RPMI8226 (cell line): ENCODE results near the gene CRTC1.

Experiments
- DNase-seq: peaks from one replicate; pipeline ENCODE4 v3.0.0-alpha.2; 2015

Gene CRTC1

DNA sequence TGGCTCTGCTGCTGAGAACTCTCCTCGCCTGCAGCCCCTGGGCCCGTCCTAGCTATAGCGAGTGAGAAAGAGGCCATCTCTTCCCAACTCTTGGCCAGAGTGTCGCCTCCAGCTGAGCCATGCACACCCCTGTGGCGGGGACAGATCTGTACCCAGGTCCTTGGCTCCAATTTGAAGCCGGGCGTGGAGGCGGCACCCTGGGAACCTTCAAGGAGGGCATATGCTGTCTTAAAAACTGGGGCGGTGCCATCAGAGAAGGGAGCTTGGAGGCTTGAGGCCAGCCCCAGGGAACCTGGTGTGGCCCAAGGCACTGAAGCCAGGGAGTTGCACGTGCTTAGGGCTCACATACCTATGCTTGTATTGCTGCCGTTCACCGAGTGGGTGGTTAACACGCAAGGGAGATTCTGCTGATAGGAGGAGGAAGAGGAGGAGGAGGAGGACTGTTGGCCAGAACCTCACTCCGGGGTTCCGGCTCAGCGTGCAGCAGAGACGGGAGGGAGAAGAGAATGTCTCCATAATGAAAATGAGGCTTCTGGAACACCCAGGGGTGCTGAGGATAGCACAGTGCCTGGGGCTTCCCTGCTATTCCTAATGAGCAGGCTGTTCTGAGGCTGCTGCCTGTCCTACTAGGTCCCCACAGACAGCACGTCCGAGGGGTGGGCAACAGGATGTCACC, 67.0 kb downstream of the CRTC1 start:
- DNase-seq: no peak

DNA sequence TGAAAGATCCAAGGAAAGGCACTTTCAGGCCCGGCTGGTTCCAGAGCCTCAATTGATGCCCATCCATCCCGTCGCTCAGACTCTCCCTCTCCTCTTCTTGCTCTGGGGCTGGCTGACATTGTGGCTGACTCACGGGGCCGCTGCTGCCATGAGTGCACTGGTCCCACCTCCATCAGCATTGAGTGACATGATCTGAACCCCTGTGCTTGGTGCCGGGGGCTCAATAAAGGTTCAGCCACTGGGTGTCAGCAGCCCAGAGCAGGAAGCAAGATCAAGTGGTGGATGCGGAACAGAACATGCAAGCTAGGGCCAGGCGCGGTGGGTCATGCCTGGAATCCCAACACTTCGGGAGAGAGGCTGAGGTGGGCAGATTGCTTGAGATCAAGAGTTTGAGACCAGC, 68.1 kb downstream of the CRTC1 start:
- DNase-seq: no peak

DNA sequence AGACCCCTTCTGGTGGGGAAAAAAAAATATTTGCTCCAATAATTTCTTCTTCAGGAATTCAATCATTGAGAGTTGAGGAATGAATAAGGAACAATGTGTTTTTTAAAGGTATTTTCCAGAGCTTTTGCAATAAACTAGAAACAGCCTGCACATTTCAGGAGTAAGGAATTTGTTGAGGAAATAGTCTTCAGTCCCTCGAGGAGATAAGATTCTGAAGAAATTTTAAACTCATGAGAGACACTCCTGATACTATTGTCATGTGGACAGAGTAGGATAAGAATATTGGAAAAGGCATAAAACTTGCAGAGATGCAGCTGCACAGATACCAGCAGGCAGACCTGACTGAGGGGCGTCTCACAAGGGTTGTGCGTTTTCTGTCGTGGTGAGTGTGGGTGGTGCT, 71.0 kb downstream of the CRTC1 start:
- DNase-seq: no peak

DNA sequence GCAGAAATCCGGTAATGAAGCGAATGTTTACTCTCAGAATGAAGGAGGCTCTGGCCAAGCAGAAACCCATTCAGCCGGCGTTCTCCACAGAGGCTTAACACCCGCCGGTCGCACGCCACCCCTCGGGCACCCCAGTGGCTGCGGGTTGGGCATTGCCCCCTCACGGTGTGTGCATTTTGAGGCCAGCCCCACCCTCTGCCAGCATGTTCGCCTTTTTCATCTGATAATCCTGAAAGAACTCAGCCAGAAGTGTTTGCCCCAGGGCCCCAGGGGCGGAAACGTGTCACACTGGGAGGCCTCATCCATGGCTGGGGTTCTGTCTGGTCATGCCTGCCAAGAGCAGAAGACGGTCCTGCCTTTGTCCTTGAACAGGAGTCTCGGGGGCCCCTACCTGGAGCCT, 73.4 kb downstream of the CRTC1 start:
- DNase-seq: no peak

DNA sequence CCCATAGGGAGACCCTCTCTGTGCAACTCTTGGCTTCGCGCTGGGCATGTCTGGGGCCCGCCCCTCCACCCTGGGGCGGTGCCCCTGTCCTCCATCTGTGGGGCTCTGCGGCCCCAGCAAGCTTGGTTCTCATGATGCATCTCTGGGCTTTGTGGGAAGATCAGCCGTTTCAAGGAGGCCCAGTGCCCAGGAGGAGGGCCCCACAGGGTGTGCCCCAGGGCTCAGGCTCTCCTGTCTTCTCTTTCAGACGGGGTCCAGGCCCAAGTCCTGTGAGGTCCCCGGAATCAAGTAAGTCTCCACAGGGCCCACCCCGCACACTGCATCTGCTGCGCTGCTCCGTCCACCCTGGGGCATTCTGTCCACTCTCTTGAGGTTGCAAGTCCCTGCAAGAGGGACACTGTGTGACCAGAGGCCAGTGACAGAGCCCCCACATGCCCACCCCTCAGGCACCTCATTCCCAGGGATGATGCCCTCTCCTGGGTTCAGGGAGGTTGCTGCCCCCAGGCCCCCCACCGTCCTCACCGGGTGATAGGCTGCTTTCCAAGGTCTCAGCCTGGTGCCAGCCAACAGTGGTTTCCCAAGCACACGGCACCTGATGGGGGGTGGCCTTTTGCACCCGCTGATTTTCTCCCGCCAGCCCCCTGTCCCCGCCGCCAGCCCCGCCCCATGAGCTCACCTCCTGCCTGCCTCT, 76.0 kb downstream of the CRTC1 start:
- DNase-seq: no peak

DNA sequence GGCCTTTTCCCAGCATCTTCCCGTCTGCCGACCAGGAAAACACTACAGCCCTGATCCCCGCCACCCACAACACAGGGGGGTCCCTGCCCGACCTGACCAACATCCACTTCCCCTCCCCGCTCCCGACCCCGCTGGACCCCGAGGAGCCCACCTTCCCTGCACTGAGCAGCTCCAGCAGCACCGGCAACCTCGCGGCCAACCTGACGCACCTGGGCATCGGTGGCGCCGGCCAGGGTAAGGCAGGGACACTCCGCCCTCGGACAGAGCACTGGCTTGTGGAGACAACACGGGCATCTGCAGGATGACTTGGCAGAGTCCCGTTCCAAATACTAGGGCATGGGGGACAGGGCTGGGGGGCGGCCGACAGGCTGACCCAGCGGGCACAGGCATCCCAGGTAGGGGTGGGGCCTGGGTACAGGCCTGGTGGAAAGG, 76.5 kb downstream of the CRTC1 start:
- no peak for DNase-seq

DNA sequence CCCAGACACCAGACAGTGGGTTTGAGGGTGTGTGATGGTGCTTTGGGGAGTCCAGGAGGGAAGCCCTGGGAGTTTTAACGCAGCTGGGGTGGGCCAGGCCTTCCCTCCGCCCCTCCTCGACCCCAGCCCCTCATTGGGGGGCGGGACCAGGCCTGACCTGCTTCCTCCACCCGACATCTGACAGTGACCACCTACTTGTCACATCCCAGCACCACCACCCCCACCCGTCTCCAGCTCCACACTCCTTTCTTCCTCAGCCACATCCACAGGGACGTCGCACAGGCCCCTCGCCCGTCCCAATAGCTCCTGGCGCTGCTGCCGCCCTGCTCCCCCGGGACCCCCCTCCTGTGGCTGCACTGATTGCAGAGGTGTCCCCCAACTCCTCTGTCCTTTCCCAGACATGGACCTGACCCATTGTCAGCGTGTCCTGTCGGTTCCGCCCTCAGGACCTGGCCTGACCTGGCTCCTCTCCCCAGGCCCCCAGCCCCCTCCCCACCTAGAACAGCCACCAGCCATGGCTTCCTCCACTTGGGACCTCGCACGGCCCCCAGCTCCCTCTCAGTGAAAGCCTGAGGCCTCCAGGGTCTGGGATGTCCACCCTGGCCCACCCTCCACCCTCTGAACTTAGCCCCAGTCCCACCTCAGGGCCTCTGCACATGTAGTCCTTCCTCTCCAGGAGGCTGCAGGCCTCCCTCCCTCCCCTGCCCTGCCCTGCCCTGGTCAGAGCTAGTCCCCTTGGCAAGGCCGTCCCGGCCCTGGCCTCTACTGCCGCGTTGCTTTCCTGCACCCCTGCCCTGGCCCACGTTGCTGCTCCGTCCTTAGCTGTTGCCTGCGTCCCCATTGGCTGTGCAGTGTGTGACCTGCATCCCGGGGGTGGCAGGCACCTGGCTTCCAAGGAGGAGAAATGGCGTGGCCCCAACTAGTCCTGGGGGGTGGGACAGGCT, 77.2 kb downstream of the CRTC1 start:
- DNase-seq: no peak

DNA sequence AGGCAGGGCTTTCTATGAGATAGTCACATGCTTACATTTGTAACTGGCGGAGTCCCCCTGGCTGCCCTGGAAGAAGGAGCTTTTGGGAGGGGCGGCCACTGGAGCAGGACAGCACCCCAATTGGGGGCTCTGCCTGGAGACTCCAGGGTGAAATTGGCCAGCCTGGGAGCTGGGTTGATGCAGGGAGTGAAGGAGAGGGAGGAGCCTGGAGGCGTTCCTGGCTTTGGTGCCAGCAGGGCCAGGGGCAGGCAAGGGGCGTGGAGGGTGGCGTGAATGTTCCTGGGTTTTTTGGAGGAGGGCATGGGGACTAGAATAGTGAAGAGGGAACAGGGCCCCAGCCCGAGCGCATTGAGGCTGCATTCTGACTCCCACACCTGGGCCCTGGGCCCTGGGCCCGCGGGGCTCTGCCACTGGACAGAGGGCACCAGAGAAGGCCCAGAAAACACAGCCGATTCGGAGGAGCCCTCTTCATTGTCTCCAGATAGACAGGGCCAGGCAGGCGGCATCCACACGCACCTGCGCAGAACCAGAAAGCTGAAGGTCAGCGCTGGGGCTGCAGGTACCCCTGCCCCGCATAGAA, 78.1 kb downstream of the CRTC1 start:
- DNase-seq: no peak

DNA sequence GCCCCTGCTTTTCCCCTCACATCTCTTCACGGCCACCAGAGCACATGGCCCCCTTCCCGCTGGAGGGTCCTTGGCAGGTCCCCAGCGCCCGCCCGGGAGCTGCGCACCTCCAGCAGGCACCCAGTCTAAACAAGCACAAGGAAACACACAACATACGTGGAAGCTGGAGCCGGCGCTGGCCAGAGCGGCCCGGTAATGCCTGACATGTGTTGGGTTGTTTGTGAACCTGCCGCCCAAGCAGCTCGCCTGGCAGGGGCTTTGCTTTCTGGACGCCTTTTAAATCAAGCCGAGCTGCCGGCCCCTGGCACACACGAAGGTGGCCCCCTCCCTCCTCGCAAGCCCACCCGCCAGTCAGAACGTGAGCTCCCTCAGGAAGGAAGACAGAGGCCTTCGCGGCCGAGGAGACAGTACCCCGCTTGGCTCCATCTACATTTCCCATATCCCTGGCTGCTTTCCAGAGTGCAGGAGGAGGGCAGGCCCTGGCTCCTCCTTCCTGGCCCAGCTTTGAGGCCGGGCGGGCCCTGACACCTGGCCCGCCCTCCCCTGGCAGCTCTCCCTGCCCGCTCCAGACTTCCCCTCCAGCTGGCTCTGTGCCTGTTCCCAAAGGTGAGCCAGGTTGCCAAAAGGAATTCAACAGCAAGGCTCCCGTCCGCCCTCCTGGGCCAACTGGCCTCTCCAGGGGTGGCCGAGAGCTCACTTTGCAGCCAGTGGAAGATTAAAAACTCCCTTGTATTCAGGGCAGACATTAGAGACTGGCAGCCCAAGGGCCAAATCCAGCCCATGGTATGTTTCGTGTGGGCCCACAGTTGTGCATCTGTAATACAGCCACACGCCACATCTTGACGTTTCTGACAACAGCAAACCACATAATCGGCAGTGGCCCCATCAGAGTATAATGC, 78.9 kb downstream of the CRTC1 start:
- DNase-seq: peak; percentile 39

DNA sequence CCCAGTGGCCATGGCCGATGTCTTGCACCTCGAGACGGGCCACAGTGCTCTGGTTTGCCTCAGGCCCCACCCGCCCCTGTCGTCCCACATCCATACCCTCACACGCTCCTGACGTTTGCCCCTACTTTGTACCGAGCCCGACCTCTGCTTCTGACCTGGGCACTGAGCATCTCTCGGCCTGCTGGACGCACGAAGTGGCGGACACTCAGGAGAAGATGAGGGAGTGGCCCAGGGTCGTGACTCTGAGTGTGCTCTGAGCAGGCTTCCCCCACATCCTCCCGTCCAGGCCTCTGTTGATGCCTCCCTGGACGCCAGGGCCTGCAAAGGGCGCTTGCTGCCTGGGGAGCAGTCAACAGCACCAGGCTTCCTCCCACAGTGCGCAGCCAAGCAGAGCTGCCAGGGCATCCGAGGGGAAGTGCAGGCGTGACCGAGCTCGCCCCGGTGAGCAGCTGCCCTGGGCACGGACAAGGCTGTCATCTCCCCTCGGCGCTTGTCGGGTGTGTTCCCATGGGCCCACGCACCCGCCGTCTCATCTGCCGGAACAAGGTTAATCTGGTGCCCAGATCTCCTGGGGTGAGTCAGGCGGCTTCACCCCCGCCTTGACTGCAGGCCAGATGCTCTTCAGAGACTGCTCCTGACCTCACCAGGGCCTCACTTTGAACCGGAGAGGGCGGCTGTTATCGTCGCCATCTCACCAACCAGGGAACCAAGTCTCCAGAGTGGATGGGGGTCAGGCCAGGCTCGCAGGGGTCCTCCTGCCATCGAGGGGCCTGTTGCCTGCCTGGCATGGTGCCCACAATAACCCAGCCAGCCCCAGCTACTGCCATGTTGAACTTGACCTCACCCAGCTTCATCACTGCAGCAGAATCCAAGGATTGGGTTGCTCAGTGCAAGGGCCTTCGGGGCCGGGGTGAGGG, 80.5 kb downstream of the CRTC1 start:
- DNase-seq: peak; percentile 49

DNA sequence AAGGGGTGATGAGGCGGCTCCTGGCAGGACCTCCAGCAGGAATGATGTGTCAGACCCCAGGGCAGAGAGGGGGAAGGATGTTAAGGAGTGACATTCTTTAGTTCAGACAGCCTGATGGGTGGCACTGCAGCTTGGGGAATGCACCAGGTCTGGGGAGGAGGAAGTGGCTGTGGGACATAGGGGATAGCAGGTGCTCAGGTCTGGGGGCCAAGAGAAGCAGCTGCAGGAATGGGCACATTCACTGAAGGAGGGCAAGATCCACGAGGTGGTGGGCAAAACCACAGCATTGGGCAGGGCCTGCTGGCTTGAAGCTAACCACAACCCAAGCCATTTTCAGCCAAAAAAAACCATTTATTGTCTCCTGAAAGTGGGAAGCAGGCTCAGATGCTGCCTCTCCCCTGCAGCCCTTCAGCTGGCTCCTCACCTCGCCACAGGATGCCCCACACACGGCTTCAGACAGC, 81.1 kb downstream of the CRTC1 start:
- DNase-seq: peak; percentile 81

DNA sequence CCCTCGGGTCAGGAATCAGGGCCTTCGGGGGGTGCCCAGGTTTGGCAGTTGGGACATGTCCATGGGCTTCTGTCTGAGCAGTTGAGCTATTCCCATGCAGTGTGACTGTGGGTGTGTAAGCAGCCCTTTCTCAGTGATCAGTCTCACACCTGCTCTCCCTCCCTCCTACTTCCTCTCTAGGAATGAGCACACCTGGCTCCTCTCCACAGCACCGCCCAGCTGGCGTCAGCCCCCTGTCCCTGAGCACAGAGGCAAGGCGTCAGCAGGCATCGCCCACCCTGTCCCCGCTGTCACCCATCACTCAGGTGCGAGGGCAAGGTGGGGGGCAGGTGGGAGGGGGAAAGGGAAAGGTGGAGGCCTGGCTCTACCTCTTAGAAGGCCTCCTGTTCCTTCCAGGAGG, 81.7 kb downstream of the CRTC1 start:
- peak; percentile 82 for DNase-seq

DNA sequence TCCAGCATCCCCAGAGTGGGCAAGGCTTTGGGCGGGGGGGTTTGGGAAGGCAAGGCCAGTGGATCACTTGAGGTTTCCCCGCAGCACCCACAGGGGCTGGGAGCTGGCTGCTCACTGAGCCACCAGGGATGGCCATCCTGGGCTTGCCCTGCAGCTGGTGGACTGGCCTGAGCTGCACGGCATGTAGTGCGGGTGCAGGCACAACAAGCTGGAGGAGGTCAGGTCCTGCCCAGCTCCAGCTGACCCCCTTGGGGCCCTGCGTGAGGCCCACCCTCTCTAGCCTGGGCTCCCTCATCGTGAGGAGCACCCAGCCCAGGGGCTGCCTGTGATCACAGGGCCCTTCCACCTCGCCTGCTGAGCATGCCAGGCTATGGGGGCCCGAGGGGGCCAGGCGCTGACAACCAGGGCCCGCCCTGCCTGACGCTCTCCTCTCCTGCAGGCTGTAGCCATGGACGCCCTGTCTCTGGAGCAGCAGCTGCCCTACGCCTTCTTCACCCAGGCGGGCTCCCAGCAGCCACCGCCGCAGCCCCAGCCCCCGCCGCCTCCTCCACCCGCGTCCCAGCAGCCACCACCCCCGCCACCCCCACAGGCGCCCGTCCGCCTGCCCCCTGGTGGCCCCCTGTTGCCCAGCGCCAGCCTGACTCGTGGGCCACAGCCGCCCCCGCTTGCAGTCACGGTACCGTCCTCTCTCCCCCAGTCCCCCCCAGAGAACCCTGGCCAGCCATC, 84.7 kb downstream of the CRTC1 start:
- no peak for DNase-seq

DNA sequence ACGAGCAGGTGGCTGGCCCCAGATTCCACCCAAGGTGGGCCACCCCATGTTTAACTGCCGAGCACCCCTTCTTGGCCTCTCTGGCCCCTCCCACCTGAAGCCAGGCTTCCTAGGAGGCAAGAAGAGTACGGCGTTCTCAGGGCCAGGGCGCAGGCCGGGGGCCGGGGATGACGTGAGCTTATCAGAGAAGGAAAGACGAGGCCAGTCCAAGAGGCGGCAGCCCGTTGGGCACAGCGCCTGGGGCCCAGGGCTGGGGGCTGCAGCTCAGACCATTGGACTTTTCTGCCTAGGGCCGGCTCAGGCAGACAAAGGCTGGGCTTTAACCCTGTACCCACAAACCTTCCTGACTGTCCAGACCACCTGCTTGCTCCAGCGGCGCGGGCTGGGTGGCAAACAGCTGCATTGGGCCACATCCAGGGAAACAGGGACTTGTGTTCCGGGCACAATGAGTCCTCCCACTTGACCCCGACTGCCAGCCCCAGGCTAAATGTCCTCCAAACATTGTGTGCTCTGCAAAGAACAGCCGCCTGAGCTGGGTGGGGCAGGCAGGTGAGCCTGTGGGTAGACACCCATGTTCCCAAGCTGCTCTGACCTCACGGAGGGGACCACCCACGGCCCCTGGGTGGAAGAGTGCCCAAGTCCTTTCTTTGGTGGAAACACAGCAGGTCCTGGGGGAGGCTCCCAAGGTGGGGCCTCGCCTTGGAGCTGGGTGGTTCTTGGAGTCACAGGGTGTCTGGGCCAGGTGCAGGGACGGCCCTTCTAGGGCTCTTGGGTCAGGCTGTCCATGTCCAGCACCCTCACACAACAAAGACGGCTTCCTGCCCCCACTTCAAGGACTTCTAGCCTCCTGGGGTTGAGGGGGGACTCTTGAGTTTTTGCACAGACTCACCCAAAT, 85.8 kb downstream of the CRTC1 start:
- no peak for DNase-seq

DNA sequence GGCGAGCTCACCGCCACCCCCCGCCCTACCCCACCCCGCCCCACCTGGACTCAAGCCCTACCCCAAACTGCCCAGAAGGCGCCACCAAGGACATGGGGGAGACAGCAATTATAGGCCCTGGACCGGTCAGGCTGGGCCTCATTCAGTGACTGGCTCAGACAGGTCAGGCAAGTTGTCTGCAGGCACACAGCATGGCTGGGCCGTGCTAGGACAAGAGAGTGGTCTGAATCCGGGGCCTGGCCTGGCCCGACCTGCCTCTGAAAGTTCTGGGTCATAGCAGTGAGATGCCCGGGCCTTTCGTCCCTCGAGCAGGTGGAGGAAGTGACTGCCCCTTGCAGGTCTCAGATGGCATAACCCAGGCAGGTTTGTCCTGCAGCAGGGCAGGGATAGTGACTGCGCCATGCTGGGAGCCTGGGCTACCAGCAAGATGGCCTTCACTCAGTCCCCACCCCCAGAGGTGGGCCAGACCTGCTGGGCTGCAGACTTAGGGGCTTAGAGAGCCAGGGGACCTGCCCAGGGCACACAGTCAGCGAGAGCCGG, 86.6 kb downstream of the CRTC1 start:
- DNase-seq: no peak

DNA sequence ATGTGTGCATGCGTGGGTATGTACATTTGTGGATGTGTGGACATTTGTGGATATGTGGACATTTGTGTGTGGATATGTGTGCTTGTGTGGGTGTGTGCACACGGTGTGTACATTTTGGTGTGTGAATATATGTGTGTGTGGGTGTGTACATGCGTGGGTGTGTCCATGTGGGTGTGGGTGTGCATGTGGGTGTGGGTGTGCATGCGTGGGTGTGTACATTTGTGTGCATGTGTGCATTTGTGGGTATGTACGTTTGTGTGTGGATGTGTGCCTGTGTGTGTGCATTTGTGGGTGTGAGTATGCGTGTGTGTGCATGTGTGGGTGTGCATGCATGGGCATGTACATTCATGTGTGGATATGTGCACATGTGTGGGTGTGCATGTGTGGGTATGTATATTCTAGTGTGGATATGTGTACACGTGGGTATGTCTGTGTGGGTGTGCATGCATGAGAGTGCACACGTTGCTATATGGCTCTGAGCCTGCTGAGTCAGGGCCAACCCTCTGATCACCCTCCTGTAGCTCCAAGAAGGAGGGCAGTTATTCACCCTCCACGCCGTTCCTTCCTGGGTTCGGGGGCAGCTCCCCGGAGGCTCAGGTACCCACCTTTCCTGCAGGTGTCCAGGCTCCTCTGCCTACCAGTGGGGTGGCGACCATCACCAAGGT, 87.3 kb downstream of the CRTC1 start:
- DNase-seq: no peak

DNA sequence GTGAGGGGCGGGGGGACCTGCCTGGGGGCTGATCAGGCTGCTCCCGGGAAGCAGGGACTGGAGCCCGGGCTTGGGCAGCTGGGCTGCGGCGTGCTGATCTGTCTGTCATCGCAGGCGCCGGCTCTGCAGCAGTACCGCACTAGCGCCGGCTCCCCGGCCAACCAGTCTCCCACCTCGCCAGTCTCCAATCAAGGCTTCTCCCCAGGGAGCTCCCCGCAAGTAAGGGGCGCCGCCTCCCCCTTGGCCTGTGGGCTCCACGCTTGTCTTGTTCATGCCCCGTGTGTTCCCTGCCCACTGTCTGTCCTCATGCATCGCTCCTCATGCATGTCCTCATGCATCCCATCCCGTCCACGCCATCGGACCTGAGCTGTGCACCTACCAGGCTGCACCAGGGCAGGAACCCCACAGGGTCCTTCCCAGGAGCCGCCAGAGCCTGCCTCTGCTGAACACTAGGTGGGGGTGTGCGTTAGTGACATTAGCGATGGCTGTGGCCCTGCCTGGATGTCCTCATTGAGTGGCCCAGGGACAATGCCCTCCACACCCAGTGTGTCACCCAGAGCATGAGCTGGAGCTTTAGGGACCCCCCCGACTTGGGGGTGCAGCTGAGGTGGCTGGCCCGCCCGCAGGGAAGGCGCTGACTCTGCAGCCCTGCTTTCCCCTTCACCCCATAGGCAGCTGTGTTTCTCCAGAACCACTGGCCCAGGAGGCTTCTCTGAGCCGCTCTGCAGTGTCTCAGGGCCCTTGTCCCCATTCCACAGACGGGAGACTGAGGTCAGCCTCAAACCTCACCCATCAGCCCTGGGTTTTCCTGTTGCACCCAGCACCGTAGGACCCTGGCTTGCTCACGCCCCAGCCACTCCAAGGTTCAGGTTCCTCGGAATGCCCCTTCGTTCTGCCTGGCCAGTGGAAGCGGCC, 88.1 kb downstream of the CRTC1 start:
- DNase-seq: peak; percentile 59
